ENCODE data around the gene ZMPSTE24.

DNA sequence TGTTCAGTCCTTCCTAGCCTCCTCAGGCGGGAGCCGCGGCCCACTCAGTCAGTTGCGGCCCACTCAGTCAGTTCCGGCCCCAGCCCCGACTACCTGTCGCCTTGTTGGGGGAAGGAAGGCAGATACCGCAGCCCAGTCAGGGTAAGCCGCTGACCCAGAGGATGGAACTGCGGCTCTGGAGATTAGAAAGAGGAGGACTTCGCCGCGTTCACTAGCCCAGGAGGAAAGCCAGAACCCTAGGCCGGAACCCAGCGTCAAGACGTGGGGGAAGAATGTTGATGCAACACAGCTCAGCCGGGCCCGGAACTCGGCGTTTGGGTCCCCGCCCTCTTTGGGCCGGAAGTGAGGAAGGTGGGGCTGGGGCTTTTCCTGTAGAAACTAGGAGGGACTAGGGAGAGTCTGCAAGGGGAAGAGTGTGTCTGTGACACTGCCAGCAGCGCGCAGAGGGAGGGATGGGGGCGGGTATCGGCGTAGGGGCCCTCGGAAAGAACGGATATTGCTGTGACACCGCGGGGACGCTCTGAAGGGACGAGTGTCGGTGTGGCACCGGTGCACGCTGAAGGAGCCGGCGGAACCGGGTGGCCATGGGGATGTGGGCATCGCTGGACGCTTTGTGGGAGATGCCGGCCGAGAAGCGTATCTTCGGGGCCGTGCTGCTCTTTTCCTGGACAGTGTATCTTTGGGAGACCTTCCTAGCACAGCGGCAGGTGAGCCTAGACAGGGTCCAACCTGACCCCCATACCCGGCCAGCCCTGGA is at the start of gene ZMPSTE24:
- no peak for TF ChIP-seq EZH2phosphoT487 (IDR thresholded peaks at IDR 0.05; ENCODE audit: borderline replicate concordance, low read length)
- TF ChIP-seq, protein P1, sequence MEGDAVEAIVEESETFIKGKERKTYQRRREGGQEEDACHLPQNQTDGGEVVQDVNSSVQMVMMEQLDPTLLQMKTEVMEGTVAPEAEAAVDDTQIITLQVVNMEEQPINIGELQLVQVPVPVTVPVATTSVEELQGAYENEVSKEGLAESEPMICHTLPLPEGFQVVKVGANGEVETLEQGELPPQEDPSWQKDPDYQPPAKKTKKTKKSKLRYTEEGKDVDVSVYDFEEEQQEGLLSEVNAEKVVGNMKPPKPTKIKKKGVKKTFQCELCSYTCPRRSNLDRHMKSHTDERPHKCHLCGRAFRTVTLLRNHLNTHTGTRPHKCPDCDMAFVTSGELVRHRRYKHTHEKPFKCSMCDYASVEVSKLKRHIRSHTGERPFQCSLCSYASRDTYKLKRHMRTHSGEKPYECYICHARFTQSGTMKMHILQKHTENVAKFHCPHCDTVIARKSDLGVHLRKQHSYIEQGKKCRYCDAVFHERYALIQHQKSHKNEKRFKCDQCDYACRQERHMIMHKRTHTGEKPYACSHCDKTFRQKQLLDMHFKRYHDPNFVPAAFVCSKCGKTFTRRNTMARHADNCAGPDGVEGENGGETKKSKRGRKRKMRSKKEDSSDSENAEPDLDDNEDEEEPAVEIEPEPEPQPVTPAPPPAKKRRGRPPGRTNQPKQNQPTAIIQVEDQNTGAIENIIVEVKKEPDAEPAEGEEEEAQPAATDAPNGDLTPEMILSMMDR (IDR thresholded peaks at IDR 0.05; ENCODE audit: low read depth, low read length, poor library complexity, severe bottlenecking) = no peak
